OCI-LY3 (cell line): ENCODE measurements around the gene SLC5A10.
"Not testable (repeated sequence)": the region's sequence is repeated elsewhere in the genome, so short reads cannot be mapped to it uniquely, and the experiment has no call there.

Source experiments
- CTCF ChIP-seq: fragments of 200-600, 300-600 bp; sonication (generic); IDR thresholded peaks from 2 replicates; pipeline ENCODE4 v1.5.1; 2014; ENCODE audit warnings: antibody characterized with exemption, low read length, low read depth
- EZH2phosphoT487 ChIP-seq: fragments of 200-600 bp; shearing (Covaris generic); IDR thresholded peaks from 2 replicates; pipeline ENCODE4 v1.6.1; 2018; ENCODE audit warnings: antibody characterized with exemption, mixed run types, low read depth

- not testable (repeated sequence) for TF ChIP-seq CTCF, EZH2phosphoT487
Observed at GRCh38 chr17:18922596-18922995, 29.4 kb upstream of the SLC5A10 start.
